Psoas muscle (tissue), 8 donors: ENCODE measurements around the gene PLEKHM3. TPM values are rescaled to one million over a fixed set of nuclear protein-coding genes. Genes with fewer than 3 reads are reported as not detected.
"Not testable (repeated sequence)": the region's sequence is repeated elsewhere in the genome, so short reads cannot be mapped to it uniquely, and the experiment has no call there.

ENCODE experiments used
- ATAC-seq, 4 donors: fragments of 200-7000 bp; cut with Tn5 transposase; one replicate each; pipeline ENCODE4 v1.9.1; 2020; ENCODE audit warnings: moderate library complexity in 3 of 4, mild to moderate bottlenecking in 2 of 4
- DNase-seq, 2 donors: peaks; one replicate each; pipeline ENCODE4 v3.0.0-alpha.2; 2020
- H3K27ac ChIP-seq: fragments of 200-600 bp; one replicate; pipeline ENCODE4 v1.8.0; 2022
- H3K27me3 ChIP-seq, 3 donors: fragments of 200-600 bp in 1 of 3; one replicate each; pipeline versions ENCODE4 v1.6.1 to v1.8.0; 2013 to 2022; ENCODE audit warnings: low read length in 2 of 3, mild to moderate bottlenecking in 2 of 3, moderate library complexity in 1 of 3; ENCODE audit not compliant: insufficient read depth in 3 of 3
- H3K36me3 ChIP-seq, 2 donors: fragments of 200-600 bp in 1 of 2; one replicate each; pipeline versions ENCODE4 v1.6.1 to v1.8.0; 2013 to 2022; ENCODE audit warnings: low read depth in 1 of 2, mild to moderate bottlenecking in 1 of 2, moderate library complexity in 1 of 2; ENCODE audit not compliant: insufficient read depth in 1 of 2
- H3K4me1 ChIP-seq: fragments of 200-600 bp; one replicate; pipeline ENCODE4 v1.8.0; 2022
- H3K4me3 ChIP-seq: fragments of 200-600 bp; one replicate; pipeline ENCODE4 v1.8.0; 2022; ENCODE audit warnings: mild to moderate bottlenecking
- H3K9me3 ChIP-seq: fragments of 200-600 bp; one replicate; pipeline ENCODE4 v1.8.0; 2022
- CTCF ChIP-seq: fragments of 200-600 bp; IDR thresholded peaks from one replicate; pipeline ENCODE4 v1.8.0; 2022; ENCODE audit warnings: antibody characterized with exemption
- WGBS, 3 donors: extraction: QIAGEN DNeasy Blood & Tissue Kit; methylation state at CpG; one replicate each; pipeline versions ENCODE4 v1.1.6 to v1.1.7; 2013; 5-methylcytosine and 5-hydroxymethylcytosine counted together
- intact Hi-C, 2 donors: fragments of 100-400 bp; cut with DNase I; formaldehyde crosslinking; loops; one replicate each; pipeline versions ENCODE4 v1.11.0 to v1.14.2; 2022
- polyA plus RNA-seq, 3 donors: library from polyadenylated mRNA; stranded (reverse); fragments of 200-250 nt; gene quantifications; one replicate each; pipeline ENCODE4 v1.2.3, GENCODE V29; 2013
- total RNA-seq, 4 donors: library from RNA; stranded (reverse); fragmentation: NEBNext Ultra II Directional in 2 of 4; extraction: Animal tissue kit (Norgen Biotek cat#: 25700) in 2 of 4; gene quantifications; one replicate each; pipeline versions ENCODE4 v1.2.1 to v1.2.4, GENCODE V29; 2021 to 2023
- donor health status: healthy with polysubstance abuse.
- donor health status: DM: no; HTN: no; CAD: no; lungs with moderate emphysema.
- donor health status: Bipolar disorder and iron deficiency.
- donor health status: healthy.
- donor health status: DM: yes; HTN: yes; CAD: no.
- donor health status: DM: no; HTN: no; CAD: no.
- donor health status: DM: no; HTN: no; CAD: no.
- donor health status: DM: yes; HTN: yes; CAD: no.

PLEKHM3 gene
- total and polyA plus RNA-seq, 7 donors = 1.1 to 5.7 (median 4.0) TPM

- ATAC-seq = no peak
- Histone ChIP-seq H3K4me3 (no peak overlapping the region), H3K36me3 (peaks cover 0 to 7% of the 10 kb centered on the region in 2 donors), H3K27ac (no peak overlapping the region), H3K9me3 (no peaks in the 10 kb centered on the region), H3K4me1 (no peaks in the 10 kb centered on the region), H3K27me3 (no peaks in the 10 kb centered on the region)
- 50 to 64% (median 59%) methylated on average over 8 of the region's 8 CpGs for WGBS, 3 donors
- DNase-seq = no peak
- intact Hi-C loops = no loop called here
- no peak for TF ChIP-seq CTCF
Measured at GRCh38 chr2:207950063-207950760, 75.1 kb downstream of the PLEKHM3 start.

- H3K36me3 ChIP-seq = peaks cover 0 to 15% of the 10 kb centered on the region in 2 donors
- not testable (repeated sequence) for H3K27me3 ChIP-seq, H3K4me1 ChIP-seq, H3K4me3 ChIP-seq, H3K27ac ChIP-seq, ATAC-seq, H3K9me3 ChIP-seq, DNase-seq
- intact Hi-C loops = loop anchor here in 1 of 2 donors (5.0 kb wide), 1 partner anchor 38 kb away; no protein-coding TSS in a partner anchor
- 95 to 100% (median 100%) methylated on average over 1 of the region's 1 CpG for WGBS, 3 donors
Measured at GRCh38 chr2:207949245-207949644, 76.1 kb downstream of the PLEKHM3 start.

GRCh38 chr2:207944979-207945600 is 80.2 kb downstream of the PLEKHM3 start:
- Histone ChIP-seq H3K4me1 (no peaks in the 10 kb centered on the region), H3K36me3 (peaks cover 0 to 18% of the 10 kb centered on the region in 2 donors), H3K27ac (no peak overlapping the region), H3K9me3 (no peaks in the 10 kb centered on the region), H3K27me3 (no peaks in the 10 kb centered on the region), H3K4me3 (no peak overlapping the region)
- ATAC-seq = no peak
- DNase-seq = no peak
- no peak for TF ChIP-seq CTCF
- intact Hi-C loops = loop anchor here in 1 of 2 donors (5.0 kb wide), 1 partner anchor 42 kb away; no protein-coding TSS in a partner anchor
- WGBS, 3 donors = 63 to 65% (median 63%) methylated on average over 4 of the region's 4 CpGs

- H3K4me3 ChIP-seq = no peak overlapping the region
- no peaks in the 10 kb centered on the region for H3K4me1 ChIP-seq
- intact Hi-C loops = no loop called here
- no peak overlapping the region for H3K27ac ChIP-seq
- no peak for TF ChIP-seq CTCF
- DNase-seq (no peak), ATAC-seq (no peak)
- no peaks in the 10 kb centered on the region for H3K27me3 ChIP-seq
- 81 to 92% (median 85%) methylated on average over 6 of the region's 6 CpGs for WGBS, 3 donors
- H3K36me3 ChIP-seq = peaks cover 0 to 18% of the 10 kb centered on the region in 2 donors
- no peaks in the 10 kb centered on the region for H3K9me3 ChIP-seq
Measured at GRCh38 chr2:207944334-207944733, 81.0 kb downstream of the PLEKHM3 start.

- DNase-seq = no peak
- ATAC-seq = no peak
- 92 to 94% (median 93%) methylated on average over 8 of the region's 8 CpGs for WGBS, 3 donors
- intact Hi-C loops = no loop called here
- H3K9me3 ChIP-seq = no peaks in the 10 kb centered on the region
- H3K27me3 ChIP-seq = no peaks in the 10 kb centered on the region
- no peak for TF ChIP-seq CTCF
- H3K4me3 ChIP-seq = no peak overlapping the region
- no peaks in the 10 kb centered on the region for H3K4me1 ChIP-seq
- H3K27ac ChIP-seq = no peak overlapping the region
- H3K36me3 ChIP-seq = peaks cover 0 to 6% of the 10 kb centered on the region in 2 donors
Measured at GRCh38 chr2:207939342-207940108, 85.8 kb downstream of the PLEKHM3 start.
